Loucy (cell line): ENCODE results near the gene SLC6A18.

Experiments used
- H2AFZ ChIP-seq: fragments of 200-600 bp; sonication (generic); 2 replicates; pipeline ENCODE4 v1.6.0; 2016; ENCODE audit warnings: antibody characterized with exemption, mild to moderate bottlenecking, low read length, moderate library complexity
- H3F3A ChIP-seq: fragments of 200-600 bp; 2 replicates; pipeline ENCODE4 v1.6.0; 2016; ENCODE audit warnings: antibody characterized with exemption, low read depth, mild to moderate bottlenecking
- H3K27me3 ChIP-seq: fragments of 200-600 bp; sonication (generic); 2 replicates; pipeline ENCODE4 v1.6.1; 2014; ENCODE audit warnings: low read length, mild to moderate bottlenecking; ENCODE audit not compliant: insufficient read depth, poor library complexity, severe bottlenecking
- H3K36me3 ChIP-seq: fragments of 200-600 bp; sonication (generic); 2 replicates; pipeline ENCODE4 v1.6.1; 2016; ENCODE audit warnings: low read length; ENCODE audit not compliant: insufficient read depth
- H3K4me1 ChIP-seq: fragments of 200-600 bp; sonication (generic); 2 replicates; pipeline ENCODE4 v1.5.1; 2014; ENCODE audit warnings: low read length, mild to moderate bottlenecking; ENCODE audit not compliant: insufficient read depth, poor library complexity, severe bottlenecking
- H3K4me2 ChIP-seq: fragments of 200-600 bp; sonication (generic); 2 replicates; pipeline ENCODE4 v1.6.0; 2014; ENCODE audit warnings: antibody characterized with exemption, low read length, low read depth, mild to moderate bottlenecking; ENCODE audit not compliant: poor library complexity, severe bottlenecking
- H3K4me3 ChIP-seq: fragments of 200-600 bp; sonication (generic); 2 replicates; pipeline ENCODE4 v1.5.1; 2014; ENCODE audit warnings: low read length, mild to moderate bottlenecking, mixed read lengths; ENCODE audit not compliant: poor library complexity, severe bottlenecking
- H3K79me2 ChIP-seq: fragments of 200-600 bp; sonication (generic); 2 replicates; pipeline ENCODE4 v1.6.1; 2014; ENCODE audit warnings: low read length; ENCODE audit not compliant: insufficient read depth
- H3K9ac ChIP-seq: fragments of 200-600 bp; sonication (generic); 2 replicates; pipeline ENCODE4 v1.6.0; 2014; ENCODE audit warnings: mild to moderate bottlenecking, low read depth, low read length, moderate library complexity; ENCODE audit not compliant: poor library complexity, severe bottlenecking
- H3K9me2 ChIP-seq: fragments of 200-600 bp; sonication (generic); replicated peaks from 2 replicates; pipeline ENCODE4 v1.6.1; 2016; ENCODE audit warnings: low read depth, low read length, mixed read lengths
- H3K9me3 ChIP-seq: fragments of 200-600 bp; sonication (generic); 2 replicates; pipeline ENCODE4 v1.6.1; 2014; ENCODE audit warnings: mild to moderate bottlenecking, antibody characterized with exemption, low read length, low read depth; ENCODE audit not compliant: insufficient read depth
- H4K20me1 ChIP-seq: fragments of 200-600 bp; sonication (generic); 2 replicates; pipeline ENCODE4 v1.6.0; 2014; ENCODE audit warnings: antibody characterized with exemption, low read length, mild to moderate bottlenecking; ENCODE audit not compliant: insufficient read depth, poor library complexity, severe bottlenecking
- EZH2phosphoT487 ChIP-seq: fragments of 200-600 bp; IDR thresholded peaks from 2 replicates; pipeline ENCODE4 v1.6.1; 2018; ENCODE audit warnings: antibody characterized with exemption, mild to moderate bottlenecking, moderate library complexity, borderline replicate concordance
- TF ChIP-seq, protein P1 (sequence below): fragments of 200-600 bp; sonication (generic); conservative IDR thresholded peaks from 2 replicates; pipeline ENCODE4 v1.5.1; 2014; ENCODE audit warnings: mild to moderate bottlenecking, antibody characterized with exemption, low read length

SLC6A18 gene

DNA sequence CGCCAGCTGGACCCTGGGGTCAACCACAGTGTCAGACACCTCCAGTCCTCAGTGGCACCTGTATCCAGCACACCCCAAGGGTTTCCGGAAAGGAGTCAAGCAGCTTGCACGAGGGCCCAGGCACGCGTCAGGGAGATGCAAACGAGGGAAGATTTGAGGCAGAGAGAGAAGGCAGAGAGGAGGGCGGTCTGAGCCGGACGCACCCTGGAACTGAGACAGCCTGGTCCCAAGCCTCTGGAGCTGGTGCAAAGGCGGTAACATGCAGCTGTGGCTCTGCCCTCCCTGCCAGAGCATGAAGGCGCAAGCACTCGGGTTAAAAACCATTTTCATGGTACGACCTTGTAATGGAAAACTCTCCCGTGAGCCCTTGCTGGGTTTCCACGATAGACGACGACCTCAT, 32.2 kb downstream of the SLC6A18 start:
- H3K4me1 ChIP-seq = peaks cover 18% of the 10 kb centered on the region
- H3K79me2 ChIP-seq = no peaks in the 10 kb centered on the region
- no peaks in the 10 kb centered on the region for H3K9me2 ChIP-seq
- no peak for TF ChIP-seq EZH2phosphoT487
- TF ChIP-seq, protein P1, sequence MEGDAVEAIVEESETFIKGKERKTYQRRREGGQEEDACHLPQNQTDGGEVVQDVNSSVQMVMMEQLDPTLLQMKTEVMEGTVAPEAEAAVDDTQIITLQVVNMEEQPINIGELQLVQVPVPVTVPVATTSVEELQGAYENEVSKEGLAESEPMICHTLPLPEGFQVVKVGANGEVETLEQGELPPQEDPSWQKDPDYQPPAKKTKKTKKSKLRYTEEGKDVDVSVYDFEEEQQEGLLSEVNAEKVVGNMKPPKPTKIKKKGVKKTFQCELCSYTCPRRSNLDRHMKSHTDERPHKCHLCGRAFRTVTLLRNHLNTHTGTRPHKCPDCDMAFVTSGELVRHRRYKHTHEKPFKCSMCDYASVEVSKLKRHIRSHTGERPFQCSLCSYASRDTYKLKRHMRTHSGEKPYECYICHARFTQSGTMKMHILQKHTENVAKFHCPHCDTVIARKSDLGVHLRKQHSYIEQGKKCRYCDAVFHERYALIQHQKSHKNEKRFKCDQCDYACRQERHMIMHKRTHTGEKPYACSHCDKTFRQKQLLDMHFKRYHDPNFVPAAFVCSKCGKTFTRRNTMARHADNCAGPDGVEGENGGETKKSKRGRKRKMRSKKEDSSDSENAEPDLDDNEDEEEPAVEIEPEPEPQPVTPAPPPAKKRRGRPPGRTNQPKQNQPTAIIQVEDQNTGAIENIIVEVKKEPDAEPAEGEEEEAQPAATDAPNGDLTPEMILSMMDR = no peak
- no peak overlapping the region for H3K9ac ChIP-seq
- peaks cover 11% of the 10 kb centered on the region; the same call in 1 of the 2 replicates for H3K9me3 ChIP-seq
- no peak overlapping the region for H2AFZ ChIP-seq
- H4K20me1 ChIP-seq = no peaks in the 10 kb centered on the region
- H3F3A ChIP-seq = no peaks in the 10 kb centered on the region
- H3K27me3 ChIP-seq = no peaks in the 10 kb centered on the region
- H3K4me2 ChIP-seq = no peak overlapping the region
- no peak overlapping the region for H3K4me3 ChIP-seq
- no peaks in the 10 kb centered on the region; the same call in 1 of the 2 replicates for H3K36me3 ChIP-seq

DNA sequence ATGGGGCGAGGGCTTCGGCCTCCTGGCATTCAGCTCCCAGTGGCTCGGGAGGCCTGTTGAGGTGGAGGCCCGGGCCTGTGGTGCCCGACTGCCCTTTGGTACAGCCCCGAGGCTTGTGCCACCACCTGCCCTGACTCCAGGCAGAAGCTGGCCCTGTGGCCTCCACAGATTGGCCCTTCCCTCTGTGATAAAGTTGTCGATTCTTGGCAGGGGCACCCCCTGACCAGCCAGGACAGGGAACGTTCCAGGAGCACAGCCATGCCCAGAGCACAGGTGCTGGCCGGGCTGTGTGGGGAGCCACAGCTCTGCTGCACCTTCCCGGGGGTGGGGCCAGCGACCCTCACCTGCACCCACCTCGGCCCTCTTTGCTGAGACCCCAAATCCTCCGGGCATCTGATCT, 32.7 kb downstream of the SLC6A18 start:
- H2AFZ ChIP-seq = no peak overlapping the region
- H3K79me2 ChIP-seq = no peaks in the 10 kb centered on the region
- no peak for TF ChIP-seq EZH2phosphoT487
- TF ChIP-seq, protein P1 = no peak
- H3K9ac ChIP-seq = no peak overlapping the region
- no peaks in the 10 kb centered on the region for H3K27me3 ChIP-seq
- no peaks in the 10 kb centered on the region; the same call in 1 of the 2 replicates for H3K36me3 ChIP-seq
- H3K9me2 ChIP-seq = no peaks in the 10 kb centered on the region
- peaks cover 15% of the 10 kb centered on the region; the same call in 1 of the 2 replicates for H3K9me3 ChIP-seq
- H3F3A ChIP-seq = no peaks in the 10 kb centered on the region
- peaks cover 18% of the 10 kb centered on the region for H3K4me1 ChIP-seq
- H3K4me2 ChIP-seq = no peak overlapping the region
- H4K20me1 ChIP-seq = no peaks in the 10 kb centered on the region
- H3K4me3 ChIP-seq = no peak overlapping the region

DNA sequence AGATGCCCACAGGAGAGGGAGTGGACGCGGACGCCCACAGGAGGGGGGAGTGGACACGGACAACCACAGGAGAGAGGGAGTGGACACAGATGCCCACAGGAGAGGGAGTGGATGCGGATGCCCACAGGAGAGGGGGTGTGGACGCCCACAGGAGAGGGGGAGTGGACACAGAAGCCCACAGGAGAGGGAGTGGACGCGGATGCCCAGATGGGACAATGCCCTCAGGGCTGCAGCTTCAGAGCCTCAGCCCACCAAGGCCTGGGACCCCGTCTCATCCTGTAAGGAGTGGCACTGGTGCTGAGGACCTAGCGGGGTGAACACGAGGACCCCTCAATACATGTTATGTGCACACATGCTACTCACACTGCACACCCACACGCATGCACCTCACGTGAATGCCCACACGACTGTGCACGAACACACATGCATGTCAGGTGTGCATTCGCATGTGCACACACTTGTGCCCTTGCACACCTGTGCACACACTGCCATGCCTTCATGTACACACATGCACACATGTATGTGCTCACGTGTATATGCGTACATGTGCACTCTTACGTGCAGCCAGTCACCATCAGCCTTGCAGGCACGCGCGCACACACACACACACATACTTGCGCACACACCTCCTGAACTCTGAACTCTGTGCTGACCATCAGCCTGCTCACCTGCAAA, 34.8 kb downstream of the SLC6A18 start:
- Histone ChIP-seq H3K9me3 (peaks cover 18% of the 10 kb centered on the region; the same call in 1 of the 2 replicates), H2AFZ (no peak overlapping the region), H3K9ac (no peak overlapping the region), H3K4me2 (no peak overlapping the region), H3K36me3 (no peaks in the 10 kb centered on the region; the same call in 1 of the 2 replicates), H3K79me2 (no peaks in the 10 kb centered on the region), H3F3A (no peaks in the 10 kb centered on the region), H3K4me1 (peaks cover 11% of the 10 kb centered on the region), H4K20me1 (no peaks in the 10 kb centered on the region), H3K27me3 (no peaks in the 10 kb centered on the region), H3K4me3 (no peak overlapping the region), H3K9me2 (no peaks in the 10 kb centered on the region)
- TF ChIP-seq, protein P1 = no peak
- TF ChIP-seq EZH2phosphoT487 = no peak
